Body of pancreas (tissue), 4 donors: ENCODE measurements around the gene NEMF.

Experiments used
- POLR2A ChIP-seq, 3 donors: fragments of 450-650 bp; IDR thresholded peaks; one replicate each; pipeline ENCODE4 v1.6.1; 2016; ENCODE audit warnings: antibody characterized with exemption in 3 of 3, mild to moderate bottlenecking in 2 of 3
- TF ChIP-seq, protein P1 (sequence below), 7 experiments: fragments of 450-650 bp in 4 of 7; fragments of 200-600 bp in 3 of 7; sonication (generic) in 3 of 7; IDR thresholded peaks; one replicate each; pipeline ENCODE4 v1.5.1; 2016 to 2019; ENCODE audit warnings: antibody characterized with exemption in 7 of 7

DNA sequence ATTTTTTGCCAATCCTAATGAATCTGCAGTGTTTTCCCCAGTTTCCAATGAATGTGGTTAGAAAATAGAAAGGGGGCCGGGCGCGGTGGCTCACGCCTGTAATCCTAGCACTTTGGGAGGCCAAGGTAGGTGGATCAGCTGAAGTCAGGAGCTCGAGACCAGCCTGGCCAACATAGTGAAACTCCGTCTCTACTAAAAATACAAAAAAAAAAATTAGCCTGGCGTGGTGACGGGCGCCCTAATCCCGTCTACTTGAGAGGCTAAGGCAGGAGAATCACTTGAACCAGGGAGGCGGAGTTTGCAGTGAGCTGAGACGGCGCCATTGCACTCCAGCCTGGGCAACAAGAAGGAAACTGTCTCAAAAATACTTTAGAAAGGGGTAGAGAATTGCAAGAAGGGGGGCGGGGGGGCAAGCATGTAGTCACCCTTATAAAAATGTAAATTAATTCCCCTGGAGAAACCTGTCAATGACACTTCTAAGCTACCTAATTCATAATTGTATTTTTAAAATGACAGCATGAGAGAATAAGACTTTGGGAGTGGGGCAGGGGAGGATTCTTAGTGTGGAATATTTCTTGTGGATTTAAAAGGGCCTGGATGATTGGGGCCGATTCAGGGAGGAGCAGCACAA is 82.9 kb downstream of the NEMF start:
- TF ChIP-seq, protein P1, sequence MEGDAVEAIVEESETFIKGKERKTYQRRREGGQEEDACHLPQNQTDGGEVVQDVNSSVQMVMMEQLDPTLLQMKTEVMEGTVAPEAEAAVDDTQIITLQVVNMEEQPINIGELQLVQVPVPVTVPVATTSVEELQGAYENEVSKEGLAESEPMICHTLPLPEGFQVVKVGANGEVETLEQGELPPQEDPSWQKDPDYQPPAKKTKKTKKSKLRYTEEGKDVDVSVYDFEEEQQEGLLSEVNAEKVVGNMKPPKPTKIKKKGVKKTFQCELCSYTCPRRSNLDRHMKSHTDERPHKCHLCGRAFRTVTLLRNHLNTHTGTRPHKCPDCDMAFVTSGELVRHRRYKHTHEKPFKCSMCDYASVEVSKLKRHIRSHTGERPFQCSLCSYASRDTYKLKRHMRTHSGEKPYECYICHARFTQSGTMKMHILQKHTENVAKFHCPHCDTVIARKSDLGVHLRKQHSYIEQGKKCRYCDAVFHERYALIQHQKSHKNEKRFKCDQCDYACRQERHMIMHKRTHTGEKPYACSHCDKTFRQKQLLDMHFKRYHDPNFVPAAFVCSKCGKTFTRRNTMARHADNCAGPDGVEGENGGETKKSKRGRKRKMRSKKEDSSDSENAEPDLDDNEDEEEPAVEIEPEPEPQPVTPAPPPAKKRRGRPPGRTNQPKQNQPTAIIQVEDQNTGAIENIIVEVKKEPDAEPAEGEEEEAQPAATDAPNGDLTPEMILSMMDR (IDR thresholded peaks at IDR 0.05) = no peak
- TF ChIP-seq POLR2A (IDR thresholded peaks at IDR 0.05) = no peak
